GM23248 (cell line): ENCODE data around the gene APBA1. TPM values are rescaled to one million over a fixed set of nuclear protein-coding genes. Genes with fewer than 3 reads are reported as not detected.

Source experiments
- DNase-seq: peaks from one replicate; pipeline ENCODE4 v3.0.0-alpha.2; 2015
- H2AFZ ChIP-seq: fragments of 200-600 bp; sonication (generic); 2 replicates; pipeline ENCODE4 v1.6.1; 2016; ENCODE audit warnings: antibody characterized with exemption
- H3F3A ChIP-seq: fragments of 200-600 bp; sonication (generic); 2 replicates; pipeline ENCODE4 v1.6.1; 2016; ENCODE audit warnings: mild to moderate bottlenecking, antibody characterized with exemption, mixed run types; ENCODE audit not compliant: insufficient read depth
- H3K27ac ChIP-seq: fragments of 200-600 bp; sonication (generic); 2 replicates; pipeline ENCODE4 v1.5.1; 2016; ENCODE audit warnings: mild to moderate bottlenecking
- H3K27me3 ChIP-seq: fragments of 200-600 bp; sonication (generic); replicated peaks from 2 replicates; pipeline ENCODE4 v1.6.1; 2016; ENCODE audit warnings: mild to moderate bottlenecking; ENCODE audit not compliant: insufficient read depth
- H3K36me3 ChIP-seq: fragments of 200-600 bp; sonication (generic); 2 replicates; pipeline ENCODE4 v1.6.1; 2016; ENCODE audit warnings: low read depth, mild to moderate bottlenecking
- H3K4me1 ChIP-seq: fragments of 200-600 bp; sonication (generic); 2 replicates; pipeline ENCODE4 v1.6.1; 2016; ENCODE audit warnings: mild to moderate bottlenecking; ENCODE audit not compliant: insufficient read depth
- H3K4me2 ChIP-seq: fragments of 200-600 bp; sonication (generic); one replicate; pipeline ENCODE4 v1.6.1; 2016; ENCODE audit warnings: mild to moderate bottlenecking; ENCODE audit not compliant: unreplicated experiment
- H3K4me3 ChIP-seq: fragments of 200-600 bp; sonication (generic); 2 replicates; pipeline ENCODE4 v1.5.1; 2016; ENCODE audit warnings: mild to moderate bottlenecking
- H3K79me2 ChIP-seq: fragments of 200-600 bp; sonication (generic); 2 replicates; pipeline ENCODE4 v1.6.1; 2016; ENCODE audit warnings: mild to moderate bottlenecking; ENCODE audit not compliant: insufficient read depth
- H3K9ac ChIP-seq: fragments of 200-600 bp; sonication (generic); 2 replicates; pipeline ENCODE4 v1.6.1; 2016; ENCODE audit warnings: mild to moderate bottlenecking
- H3K9me2 ChIP-seq: fragments of 200-600 bp; sonication (generic); 2 replicates; pipeline ENCODE4 v1.6.1; 2016; ENCODE audit warnings: mixed run types, mild to moderate bottlenecking, moderate library complexity; ENCODE audit not compliant: insufficient read depth
- H3K9me3 ChIP-seq: fragments of 200-600 bp; sonication (generic); one replicate; pipeline ENCODE4 v1.6.1; 2017; ENCODE audit warnings: low read depth
- H4K20me1 ChIP-seq: fragments of 200-600 bp; sonication (generic); 2 replicates; pipeline ENCODE4 v1.6.0; 2016; ENCODE audit not compliant: insufficient read depth
- EZH2 ChIP-seq: fragments of 200-600 bp; sonication (generic); IDR thresholded peaks from 2 replicates; pipeline ENCODE4 v1.6.1; 2018; ENCODE audit warnings: antibody characterized with exemption, mild to moderate bottlenecking; ENCODE audit not compliant: insufficient read depth, poor library complexity, severe bottlenecking
- EZH2phosphoT487 ChIP-seq: fragments of 200-600 bp; sonication (generic); IDR thresholded peaks from 2 replicates; pipeline ENCODE4 v1.6.1; 2018; ENCODE audit warnings: antibody characterized with exemption, moderate library complexity, mild to moderate bottlenecking, low read depth; ENCODE audit not compliant: insufficient read depth
- WGBS, 2 experiments: methylation state at CpG; one replicate each; pipeline ENCODE4 v1.1.6; 2015 to 2017; ENCODE audit warnings: low lambda C conversion rate in 2 of 2, low coverage in 1 of 2; ENCODE audit errors: missing lambda C conversion rate in 2 of 2; 5-methylcytosine and 5-hydroxymethylcytosine counted together
- in situ Hi-C: fragments of 300-500 bp; cut with MboI; formaldehyde crosslinking; loops from 2 replicates; pipeline ENCODE4 v1.15.0; 2020
- polyA plus RNA-seq: library from polyadenylated mRNA; unstranded; fragments of >200 nt; fragmentation: Nextera tagmentation; extraction: Ambion mirVana; gene quantifications from 2 replicates; pipeline ENCODE4 v1.2.1, GENCODE V29; 2016
- total RNA-seq: library from RNA; depleted of rRNA; stranded (reverse); fragments of >200 nt; shearing (Covaris generic); gene quantifications from 2 replicates; pipeline ENCODE4 v1.2.3, GENCODE V29; 2014; rRNA removed

Gene APBA1
- total and polyA plus RNA-seq, 2 experiments from 2014 or later, result 0.93 to 11.3 TPM

- TF ChIP-seq EZH2 (no peak), EZH2phosphoT487 (no peak)
- peaks cover 15% of the 10 kb centered on the region for H3F3A ChIP-seq
- no peak overlapping the region for H2AFZ ChIP-seq
- no peak for DNase-seq
- no peak overlapping the region for H3K27ac ChIP-seq
- 55 to 58% methylated on average over 4 of the region's 4 CpGs for WGBS, 2 experiments
- no peaks in the 10 kb centered on the region for H4K20me1 ChIP-seq
- no peak overlapping the region for H3K4me3 ChIP-seq
- no peak overlapping the region for H3K4me2 ChIP-seq
- H3K9me2 ChIP-seq, result no peaks in the 10 kb centered on the region
- in situ Hi-C loops, result no loop called here
- peaks cover 24% of the 10 kb centered on the region for H3K4me1 ChIP-seq
- H3K79me2 ChIP-seq, result no peaks in the 10 kb centered on the region
- no peaks in the 10 kb centered on the region for H3K9me3 ChIP-seq
- 0 out of 2 replicates have a peak, but pooled peaks cover 6% of the 10 kb centered on the region for H3K27me3 ChIP-seq
- H3K36me3 ChIP-seq, result no peaks in the 10 kb centered on the region
- no peak overlapping the region for H3K9ac ChIP-seq
These were observed 290.0 kb downstream of the APBA1 start for GRCh38 chr9:69382135-69382534.

GRCh38 chr9:69380811-69381210 is 291.4 kb downstream of the APBA1 start:
- TF ChIP-seq EZH2phosphoT487 (no peak), EZH2 (no peak)
- Histone ChIP-seq H3K27me3 (no peaks in the 10 kb centered on the region), H3F3A (peaks cover 20% of the 10 kb centered on the region), H3K9me3 (no peaks in the 10 kb centered on the region), H2AFZ (no peak overlapping the region), H3K4me1 (peaks cover 33% of the 10 kb centered on the region), H3K79me2 (no peaks in the 10 kb centered on the region), H3K36me3 (no peaks in the 10 kb centered on the region), H3K4me2 (no peak overlapping the region), H3K4me3 (no peak overlapping the region), H4K20me1 (no peaks in the 10 kb centered on the region), H3K27ac (no peak overlapping the region), H3K9me2 (no peaks in the 10 kb centered on the region), H3K9ac (no peak overlapping the region)
- WGBS, 2 experiments, result 83 to 89% methylated on average over 3 of the region's 3 CpGs
- peak; percentile 32 for DNase-seq
- in situ Hi-C loops, result no loop called here

GRCh38 chr9:69380301-69380700 is 291.9 kb downstream of the APBA1 start:
- Histone ChIP-seq H3K9ac (no peak overlapping the region), H3K27me3 (no peaks in the 10 kb centered on the region), H4K20me1 (no peaks in the 10 kb centered on the region), H2AFZ (no peak overlapping the region), H3F3A (peaks cover 20% of the 10 kb centered on the region), H3K4me3 (no peak overlapping the region), H3K4me1 (peaks cover 33% of the 10 kb centered on the region), H3K9me2 (no peaks in the 10 kb centered on the region), H3K79me2 (no peaks in the 10 kb centered on the region), H3K36me3 (no peaks in the 10 kb centered on the region), H3K4me2 (no peak overlapping the region), H3K9me3 (no peaks in the 10 kb centered on the region), H3K27ac (no peak overlapping the region)
- in situ Hi-C loops, result no loop called here
- WGBS, 2 experiments, result 83 to 84% methylated on average over 6 of the region's 6 CpGs
- no peak for DNase-seq
- TF ChIP-seq EZH2phosphoT487 (no peak), EZH2 (no peak)

GRCh38 chr9:69379270-69379982 is 292.7 kb downstream of the APBA1 start:
- H3K79me2 ChIP-seq, result no peaks in the 10 kb centered on the region
- H3K36me3 ChIP-seq, result no peaks in the 10 kb centered on the region
- H3K4me3 ChIP-seq, result no peak overlapping the region
- whole genome bisulfite sequencing, 2 experiments, result 74 to 79% methylated on average over 9 of the region's 9 CpGs
- H2AFZ ChIP-seq, result no peak overlapping the region
- H3K4me2 ChIP-seq, result no peak overlapping the region
- H3K27ac ChIP-seq, result no peak overlapping the region
- no peaks in the 10 kb centered on the region for H3K9me3 ChIP-seq
- in situ Hi-C loops, result no loop called here
- no peak overlapping the region for H3K9ac ChIP-seq
- H3K9me2 ChIP-seq, result no peaks in the 10 kb centered on the region
- H3F3A ChIP-seq, result peaks cover 20% of the 10 kb centered on the region
- no peaks in the 10 kb centered on the region for H4K20me1 ChIP-seq
- peak; percentile 56 for DNase-seq
- no peak for TF ChIP-seq EZH2
- no peak for TF ChIP-seq EZH2phosphoT487
- no peaks in the 10 kb centered on the region for H3K27me3 ChIP-seq
- peaks cover 33% of the 10 kb centered on the region for H3K4me1 ChIP-seq

- Histone ChIP-seq H3K4me2 (no peak overlapping the region), H2AFZ (no peak overlapping the region), H3F3A (peaks cover 20% of the 10 kb centered on the region), H3K36me3 (no peaks in the 10 kb centered on the region), H3K79me2 (no peaks in the 10 kb centered on the region), H3K9me3 (no peaks in the 10 kb centered on the region), H3K27ac (no peak overlapping the region), H3K9ac (no peak overlapping the region), H3K4me1 (peaks cover 33% of the 10 kb centered on the region), H4K20me1 (no peaks in the 10 kb centered on the region), H3K9me2 (no peaks in the 10 kb centered on the region), H3K4me3 (no peak overlapping the region), H3K27me3 (no peaks in the 10 kb centered on the region)
- in situ Hi-C loops, result no loop called here
- WGBS, 2 experiments, result 67 to 77% methylated on average over 2 of the region's 2 CpGs
- TF ChIP-seq EZH2phosphoT487 (no peak), EZH2 (no peak)
- DNase-seq, result no peak
These were observed 294.2 kb downstream of the APBA1 start for GRCh38 chr9:69377981-69378380.

Other genes with a start within 250 kb of the APBA1 start
- gene PTAR1, start 87.6 kb upstream of the APBA1 start, total RNA-seq, result 48.4 and 57.9 TPM in 2 replicates
- 10.8 and 11.0 TPM in 2 replicates for gene PTAR1, start 87.6 kb upstream of the APBA1 start, polyA plus RNA-seq
- not detected in 2 replicates for gene CFAP95, start 148.4 kb upstream of the APBA1 start, total RNA-seq
- gene CFAP95, start 148.4 kb upstream of the APBA1 start, polyA plus RNA-seq, result 0.39 TPM in 1 of 2 replicates, not detected in the other